Activated CD8-positive, alpha-beta T cell treated with anti-CD3 and anti-CD28 coated beads, Interleukin-2, amount 10 ng/mL, durations not matched to agents 7 days and 5 days (primary cell): ENCODE results near the gene TOX2. TPM values are rescaled to one million over a fixed set of nuclear protein-coding genes. Genes with fewer than 3 reads are reported as not detected.

Experiments
- ATAC-seq: fragments of 150-1000 bp; cut with Tn5 transposase; one replicate; pipeline ENCODE4 v1.10.0; 2021; ENCODE audit warnings: moderate library complexity
- CTCF ChIA-PET: fragments of 350-600 bp; sonication (Branson Sonifier 250); formaldehyde crosslinking; loops from one replicate; lab custom pipeline; 2021; ENCODE audit warnings: antibody characterized with exemption; lab: Charles Lee
- POLR2A ChIA-PET: fragments of 350-600 bp; sonication (Branson Sonifier 250); formaldehyde crosslinking; loops from one replicate; lab custom pipeline; 2021; ENCODE audit warnings: antibody characterized with exemption; lab: Charles Lee
- DNase-seq: peaks from one replicate; pipeline ENCODE4 v3.0.0-alpha.2; 2020
- H3K27ac Mint-ChIP-seq: one replicate; pipeline ENCODE4 v1.8.0; 2021; ENCODE audit warnings: mild to moderate bottlenecking, mixed read lengths
- H3K27me3 Mint-ChIP-seq: one replicate; pipeline ENCODE4 v1.8.0; 2021; ENCODE audit warnings: low read depth, mixed read lengths
- H3K36me3 Mint-ChIP-seq: one replicate; pipeline ENCODE4 v1.8.0; 2021; ENCODE audit warnings: low read depth, mixed read lengths
- H3K4me1 Mint-ChIP-seq: one replicate; pipeline ENCODE4 v1.8.0; 2021; ENCODE audit warnings: low read depth, mixed read lengths
- H3K4me3 Mint-ChIP-seq: one replicate; pipeline ENCODE4 v1.8.0; 2021; ENCODE audit warnings: mild to moderate bottlenecking, mixed read lengths
- H3K9me3 Mint-ChIP-seq: one replicate; pipeline ENCODE4 v1.8.0; 2022; ENCODE audit warnings: mixed read lengths; ENCODE audit not compliant: insufficient read depth
- total RNA-seq, 2 experiments: library from RNA; stranded (reverse); gene quantifications; one replicate each; pipeline ENCODE4 v1.2.3, GENCODE V29; 2021

TOX2 gene
- total RNA-seq, 2 experiments from 2014 or later, result 0.31 to 0.61 TPM

- Mint-ChIP-seq H3K4me1 (peaks cover 54% of the 10 kb centered on the region), H3K27me3 (peaks cover 42% of the 10 kb centered on the region), H3K9me3 (no peaks in the 10 kb centered on the region), H3K36me3 (no peaks in the 10 kb centered on the region), H3K4me3 (peak overlapping the region; percentile 23), H3K27ac (peak overlapping the region; percentile 16)
- ATAC-seq (no peak), DNase-seq (no peak)
- CTCF ChIA-PET, result interaction anchor here (0.8 to 3.4 kb wide), 13 partner anchors 9 to 247 kb away, joined by 3 to 12 read pairs (median 6); no protein-coding TSS in a partner anchor
- POLR2A ChIA-PET, result interaction anchor here (0.7 to 1.3 kb wide), 3 partner anchors 102 to 190 kb away, joined by 3 to 4 read pairs (median 4); no protein-coding TSS in a partner anchor
Observed at GRCh38 chr20:43942201-43942590, 27.5 kb downstream of the TOX2 start.

- no peaks in the 10 kb centered on the region for H3K36me3 Mint-ChIP-seq
- ATAC-seq (peak; percentile 79), DNase-seq (peak; percentile 53)
- H3K27me3 Mint-ChIP-seq, result peaks cover 45% of the 10 kb centered on the region
- peak overlapping the region; percentile 17 for H3K4me3 Mint-ChIP-seq
- POLR2A ChIA-PET, result interaction anchor here (0.7 to 0.9 kb wide), 2 partner anchors 103 to 191 kb away, joined by 3 to 4 read pairs; no protein-coding TSS in a partner anchor
- CTCF ChIA-PET, result interaction anchor here (0.7 to 3.4 kb wide), 15 partner anchors 8 to 247 kb away, joined by 3 to 12 read pairs (median 6); no protein-coding TSS in a partner anchor
- peaks cover 60% of the 10 kb centered on the region for H3K4me1 Mint-ChIP-seq
- H3K9me3 Mint-ChIP-seq, result no peaks in the 10 kb centered on the region
- peak overlapping the region; percentile 74 for H3K27ac Mint-ChIP-seq
Observed at GRCh38 chr20:43942667-43943285, 28.1 kb downstream of the TOX2 start.

DNA sequence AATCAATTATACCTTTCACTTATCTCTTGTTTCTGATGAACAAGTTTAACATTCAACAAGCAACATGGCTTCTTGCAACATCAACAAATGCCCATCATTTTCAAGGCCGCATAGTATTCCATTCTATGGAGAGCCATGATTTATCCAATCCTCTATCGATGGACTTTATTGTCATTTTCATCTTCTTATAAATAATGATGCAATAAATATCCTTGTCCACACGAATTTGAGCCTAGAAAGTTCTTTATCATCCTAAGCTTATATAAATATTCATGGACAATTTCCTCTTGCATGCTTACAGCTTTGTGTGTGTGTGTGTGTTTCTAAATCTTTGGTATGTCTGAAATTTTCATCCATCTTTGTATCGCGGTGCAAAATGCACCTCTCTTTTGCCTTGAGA is 29.1 kb downstream of the TOX2 start:
- Mint-ChIP-seq H3K4me1 (peaks cover 65% of the 10 kb centered on the region), H3K36me3 (no peaks in the 10 kb centered on the region), H3K4me3 (no peak overlapping the region), H3K27me3 (peaks cover 53% of the 10 kb centered on the region), H3K27ac (no peak overlapping the region), H3K9me3 (no peaks in the 10 kb centered on the region)
- ChIA-PET CTCF (interaction anchor here (0.7 to 3.4 kb wide), 5 partner anchors 21 to 192 kb away, joined by 3 to 12 read pairs (median 10); no protein-coding TSS in a partner anchor), POLR2A (interaction anchor here (0.6 kb wide), 1 partner anchor 192 kb away, joined by 3 read pairs; no protein-coding TSS in a partner anchor)
- ATAC-seq (no peak), DNase-seq (no peak)

- CTCF ChIA-PET, result no interaction called here
- no peak for ATAC-seq
- Mint-ChIP-seq H3K27ac (no peak overlapping the region), H3K9me3 (no peaks in the 10 kb centered on the region), H3K27me3 (peaks cover 55% of the 10 kb centered on the region), H3K4me3 (no peak overlapping the region), H3K4me1 (peaks cover 75% of the 10 kb centered on the region), H3K36me3 (no peaks in the 10 kb centered on the region)
- POLR2A ChIA-PET, result interaction anchor here (0.6 kb wide), 1 partner anchor 105 kb away, joined by 3 read pairs; no protein-coding TSS in a partner anchor
- no peak for DNase-seq
Observed at GRCh38 chr20:43944653-43945235, 30.1 kb downstream of the TOX2 start.

DNA sequence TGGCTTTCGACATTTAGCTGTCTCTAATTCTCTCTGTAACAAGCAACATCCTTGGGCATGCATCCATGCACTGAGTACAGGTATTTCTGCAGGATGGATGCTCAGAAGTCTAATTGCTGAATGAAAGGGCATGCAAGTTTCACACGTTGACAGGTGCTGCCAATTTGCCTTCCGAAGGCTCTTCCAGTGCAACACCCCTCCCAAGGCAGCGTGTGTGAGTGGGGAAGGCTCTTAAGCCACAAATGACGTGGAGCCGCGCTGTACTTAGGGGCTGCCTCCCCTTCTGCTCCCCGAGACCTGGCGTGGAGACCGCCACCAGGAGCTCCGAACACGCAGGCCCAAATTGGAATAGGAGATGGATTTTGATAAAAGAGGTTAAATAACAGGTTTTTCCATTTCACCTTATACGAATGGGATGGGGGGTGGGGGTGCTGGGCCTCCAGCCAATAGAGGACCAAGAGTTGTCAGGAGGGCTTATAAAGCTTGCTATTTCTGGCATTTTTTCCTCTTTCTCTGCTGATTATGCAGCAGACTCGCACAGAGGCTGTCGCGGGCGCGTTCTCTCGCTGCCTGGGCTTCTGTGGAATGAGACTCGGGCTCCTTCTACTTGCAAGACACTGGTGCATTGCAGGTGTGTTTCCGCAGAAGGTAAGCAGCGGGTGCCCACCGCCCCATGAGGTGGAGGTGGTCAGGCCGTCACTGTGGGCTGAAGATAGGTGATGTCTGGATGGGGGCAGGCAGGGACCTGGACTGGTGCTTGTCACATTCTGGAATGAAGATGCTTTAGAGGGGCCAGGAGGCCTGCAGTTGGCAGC is 30.9 kb downstream of the TOX2 start:
- ChIA-PET CTCF (no interaction called here), POLR2A (no interaction called here)
- Mint-ChIP-seq H3K4me3 (no peak overlapping the region), H3K4me1 (peaks cover 79% of the 10 kb centered on the region), H3K27ac (no peak overlapping the region), H3K9me3 (no peaks in the 10 kb centered on the region), H3K36me3 (no peaks in the 10 kb centered on the region), H3K27me3 (peaks cover 47% of the 10 kb centered on the region)
- no peak for ATAC-seq
- DNase-seq, result no peak

GRCh38 chr20:43946206-43946491 is 31.5 kb downstream of the TOX2 start:
- POLR2A ChIA-PET, result no interaction called here
- DNase-seq (no peak), ATAC-seq (no peak)
- Mint-ChIP-seq H3K27me3 (peaks cover 45% of the 10 kb centered on the region), H3K36me3 (no peaks in the 10 kb centered on the region), H3K4me3 (no peak overlapping the region), H3K9me3 (no peaks in the 10 kb centered on the region), H3K4me1 (peaks cover 79% of the 10 kb centered on the region), H3K27ac (no peak overlapping the region)
- CTCF ChIA-PET, result interaction anchor here (1.2 kb wide), 1 partner anchor 20 kb away, joined by 4 read pairs; no protein-coding TSS in a partner anchor

GRCh38 chr20:43946659-43947315 is 32.1 kb downstream of the TOX2 start:
- Mint-ChIP-seq H3K27ac (no peak overlapping the region), H3K4me1 (peaks cover 77% of the 10 kb centered on the region), H3K27me3 (peaks cover 45% of the 10 kb centered on the region), H3K36me3 (no peaks in the 10 kb centered on the region), H3K9me3 (no peaks in the 10 kb centered on the region), H3K4me3 (no peak overlapping the region)
- ChIA-PET POLR2A (no interaction called here), CTCF (interaction anchor here (0.6 to 1.2 kb wide), 2 partner anchors 21 to 48 kb away, joined by 3 to 4 read pairs; no protein-coding TSS in a partner anchor)
- ATAC-seq, result no peak
- DNase-seq, result no peak

- ChIA-PET POLR2A (no interaction called here), CTCF (interaction anchor here (0.6 to 1.2 kb wide), 2 partner anchors 21 to 49 kb away, joined by 3 to 4 read pairs; no protein-coding TSS in a partner anchor)
- Mint-ChIP-seq H3K27ac (no peak overlapping the region), H3K9me3 (no peaks in the 10 kb centered on the region), H3K4me1 (peaks cover 74% of the 10 kb centered on the region), H3K27me3 (peaks cover 47% of the 10 kb centered on the region), H3K4me3 (no peak overlapping the region), H3K36me3 (no peaks in the 10 kb centered on the region)
- DNase-seq, result no peak
- no peak for ATAC-seq
Observed at GRCh38 chr20:43947316-43947710, 32.7 kb downstream of the TOX2 start.

DNA sequence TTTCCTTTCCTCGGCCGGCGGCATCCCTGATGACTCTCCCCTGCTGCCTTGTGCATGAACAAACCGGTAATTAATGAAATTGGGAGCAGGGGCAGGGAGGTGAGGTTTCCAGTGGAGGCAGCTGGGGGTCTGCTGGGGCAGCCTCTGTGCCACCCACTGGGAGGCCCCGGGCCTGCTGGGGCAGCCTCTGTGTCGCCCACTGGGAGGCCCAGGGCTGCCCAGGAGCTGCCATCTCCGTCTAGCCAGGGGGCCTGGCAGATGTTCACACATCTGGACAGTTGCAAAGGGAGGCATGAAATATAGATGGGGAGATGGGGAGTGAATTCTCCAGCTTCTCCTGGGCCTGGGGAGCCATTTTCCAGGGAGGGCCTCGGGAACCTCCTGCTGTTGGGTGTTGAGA is 33.8 kb downstream of the TOX2 start:
- Mint-ChIP-seq H3K4me3 (no peak overlapping the region), H3K36me3 (no peaks in the 10 kb centered on the region), H3K9me3 (no peaks in the 10 kb centered on the region), H3K4me1 (peaks cover 74% of the 10 kb centered on the region), H3K27me3 (peaks cover 57% of the 10 kb centered on the region), H3K27ac (no peak overlapping the region)
- ATAC-seq (no peak), DNase-seq (no peak)
- ChIA-PET POLR2A (no interaction called here), CTCF (interaction anchor here (1.7 kb wide), 1 partner anchor 198 kb away, joined by 3 read pairs; no protein-coding TSS in a partner anchor)

- no peak overlapping the region for H3K27ac Mint-ChIP-seq
- CTCF ChIA-PET, result interaction anchor here (1.7 kb wide), 1 partner anchor 199 kb away, joined by 3 read pairs; no protein-coding TSS in a partner anchor
- no peak for ATAC-seq
- no peak for DNase-seq
- POLR2A ChIA-PET, result no interaction called here
- H3K9me3 Mint-ChIP-seq, result no peaks in the 10 kb centered on the region
- H3K36me3 Mint-ChIP-seq, result no peaks in the 10 kb centered on the region
- peaks cover 75% of the 10 kb centered on the region for H3K4me1 Mint-ChIP-seq
- H3K4me3 Mint-ChIP-seq, result no peak overlapping the region
- peaks cover 60% of the 10 kb centered on the region for H3K27me3 Mint-ChIP-seq
Observed at GRCh38 chr20:43949248-43949647, 34.6 kb downstream of the TOX2 start.
